ENCODE data around the gene STX16.

DNA sequence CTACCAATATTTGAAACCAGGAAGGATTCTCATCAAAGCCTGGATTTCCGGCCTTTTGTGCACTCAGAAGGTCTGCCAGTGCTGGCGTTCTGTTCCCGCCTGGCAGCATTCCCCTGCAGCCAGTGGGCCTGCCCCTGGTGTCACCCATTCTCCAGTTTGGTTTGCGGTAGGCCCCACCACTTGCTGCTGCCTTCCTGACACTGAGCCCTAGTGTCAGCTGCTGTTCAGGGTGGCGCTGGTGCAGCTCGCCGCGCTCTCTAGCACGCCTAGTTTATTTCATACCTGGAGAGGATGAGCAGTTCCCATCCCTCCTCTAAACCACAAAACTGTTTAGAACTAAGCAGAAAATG lies 51.1 kb downstream of the STX16 start:
- TF ChIP-seq, protein P1, sequence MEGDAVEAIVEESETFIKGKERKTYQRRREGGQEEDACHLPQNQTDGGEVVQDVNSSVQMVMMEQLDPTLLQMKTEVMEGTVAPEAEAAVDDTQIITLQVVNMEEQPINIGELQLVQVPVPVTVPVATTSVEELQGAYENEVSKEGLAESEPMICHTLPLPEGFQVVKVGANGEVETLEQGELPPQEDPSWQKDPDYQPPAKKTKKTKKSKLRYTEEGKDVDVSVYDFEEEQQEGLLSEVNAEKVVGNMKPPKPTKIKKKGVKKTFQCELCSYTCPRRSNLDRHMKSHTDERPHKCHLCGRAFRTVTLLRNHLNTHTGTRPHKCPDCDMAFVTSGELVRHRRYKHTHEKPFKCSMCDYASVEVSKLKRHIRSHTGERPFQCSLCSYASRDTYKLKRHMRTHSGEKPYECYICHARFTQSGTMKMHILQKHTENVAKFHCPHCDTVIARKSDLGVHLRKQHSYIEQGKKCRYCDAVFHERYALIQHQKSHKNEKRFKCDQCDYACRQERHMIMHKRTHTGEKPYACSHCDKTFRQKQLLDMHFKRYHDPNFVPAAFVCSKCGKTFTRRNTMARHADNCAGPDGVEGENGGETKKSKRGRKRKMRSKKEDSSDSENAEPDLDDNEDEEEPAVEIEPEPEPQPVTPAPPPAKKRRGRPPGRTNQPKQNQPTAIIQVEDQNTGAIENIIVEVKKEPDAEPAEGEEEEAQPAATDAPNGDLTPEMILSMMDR (IDR thresholded peaks at IDR 0.05 in 4 of 5, conservative IDR thresholded peaks at IDR 0.05 in 1 of 5), result no peak
- TF ChIP-seq POLR2A (IDR thresholded peaks at IDR 0.05), result no peak
